ENCODE results near the gene COBL.

- TF ChIP-seq DNMT1 (IDR thresholded peaks at IDR 0.05) (no peak), ESRRA (IDR thresholded peaks at IDR 0.05; ENCODE audit: borderline replicate concordance, low read depth) (no peak)
- TF ChIP-seq, protein P1, sequence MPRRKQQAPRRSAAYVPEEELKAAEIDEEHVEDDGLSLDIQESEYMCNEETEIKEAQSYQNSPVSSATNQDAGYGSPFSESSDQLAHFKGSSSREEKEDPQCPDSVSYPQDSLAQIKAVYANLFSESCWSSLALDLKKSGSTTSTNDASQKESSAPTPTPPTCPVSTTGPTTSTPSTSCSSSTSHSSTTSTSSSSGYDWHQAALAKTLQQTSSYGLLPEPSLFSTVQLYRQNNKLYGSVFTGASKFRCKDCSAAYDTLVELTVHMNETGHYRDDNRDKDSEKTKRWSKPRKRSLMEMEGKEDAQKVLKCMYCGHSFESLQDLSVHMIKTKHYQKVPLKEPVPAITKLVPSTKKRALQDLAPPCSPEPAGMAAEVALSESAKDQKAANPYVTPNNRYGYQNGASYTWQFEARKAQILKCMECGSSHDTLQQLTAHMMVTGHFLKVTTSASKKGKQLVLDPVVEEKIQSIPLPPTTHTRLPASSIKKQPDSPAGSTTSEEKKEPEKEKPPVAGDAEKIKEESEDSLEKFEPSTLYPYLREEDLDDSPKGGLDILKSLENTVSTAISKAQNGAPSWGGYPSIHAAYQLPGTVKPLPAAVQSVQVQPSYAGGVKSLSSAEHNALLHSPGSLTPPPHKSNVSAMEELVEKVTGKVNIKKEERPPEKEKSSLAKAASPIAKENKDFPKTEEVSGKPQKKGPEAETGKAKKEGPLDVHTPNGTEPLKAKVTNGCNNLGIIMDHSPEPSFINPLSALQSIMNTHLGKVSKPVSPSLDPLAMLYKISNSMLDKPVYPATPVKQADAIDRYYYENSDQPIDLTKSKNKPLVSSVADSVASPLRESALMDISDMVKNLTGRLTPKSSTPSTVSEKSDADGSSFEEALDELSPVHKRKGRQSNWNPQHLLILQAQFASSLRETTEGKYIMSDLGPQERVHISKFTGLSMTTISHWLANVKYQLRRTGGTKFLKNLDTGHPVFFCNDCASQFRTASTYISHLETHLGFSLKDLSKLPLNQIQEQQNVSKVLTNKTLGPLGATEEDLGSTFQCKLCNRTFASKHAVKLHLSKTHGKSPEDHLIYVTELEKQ (CRISPR knock-in tag; IDR thresholded peaks at IDR 0.05), result no peak
- TF ChIP-seq, protein P2, sequence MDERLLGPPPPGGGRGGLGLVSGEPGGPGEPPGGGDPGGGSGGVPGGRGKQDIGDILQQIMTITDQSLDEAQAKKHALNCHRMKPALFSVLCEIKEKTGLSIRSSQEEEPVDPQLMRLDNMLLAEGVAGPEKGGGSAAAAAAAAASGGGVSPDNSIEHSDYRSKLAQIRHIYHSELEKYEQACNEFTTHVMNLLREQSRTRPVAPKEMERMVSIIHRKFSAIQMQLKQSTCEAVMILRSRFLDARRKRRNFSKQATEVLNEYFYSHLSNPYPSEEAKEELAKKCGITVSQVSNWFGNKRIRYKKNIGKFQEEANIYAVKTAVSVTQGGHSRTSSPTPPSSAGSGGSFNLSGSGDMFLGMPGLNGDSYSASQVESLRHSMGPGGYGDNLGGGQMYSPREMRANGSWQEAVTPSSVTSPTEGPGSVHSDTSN (CRISPR knock-in tag; IDR thresholded peaks at IDR 0.05; ENCODE audit: low read depth), result no peak
- TF ChIP-seq, protein P2 (tag; conservative IDR thresholded peaks at IDR 0.05; ENCODE audit: low read depth), result no peak
These were observed 59.7 kb downstream of the COBL start for GRCh38 chr7:51256916-51257315.
